KMS-11 (cell line): Measurements from ENCODE around the gene SCP2.
A peak's percentile ranks its signal among the peaks of the same experiment; 100 is the strongest.
"Not testable (repeated sequence)": the region's sequence is repeated elsewhere in the genome, so short reads cannot be mapped to it uniquely, and the experiment has no call there.

Experiments
- H2AFZ ChIP-seq: fragments of 200-600 bp; sonication (generic); 2 replicates; pipeline ENCODE4 v1.6.1; 2016; ENCODE audit warnings: antibody characterized with exemption, mixed run types, low read depth
- H3K27ac ChIP-seq: fragments of 200-600 bp; sonication (generic); 2 replicates; pipeline ENCODE4 v1.6.1; 2016; ENCODE audit warnings: mild to moderate bottlenecking, mixed run types
- H3K27me3 ChIP-seq: fragments of 200-600 bp; sonication (generic); 2 replicates; pipeline ENCODE4 v1.6.1; 2017; ENCODE audit warnings: mild to moderate bottlenecking, low read depth, mixed run types, moderate library complexity; ENCODE audit not compliant: insufficient read depth
- H3K36me3 ChIP-seq: fragments of 200-600 bp; sonication (generic); 2 replicates; pipeline ENCODE4 v1.6.1; 2017; ENCODE audit warnings: mild to moderate bottlenecking, mixed run types; ENCODE audit not compliant: insufficient read depth
- H3K4me1 ChIP-seq: fragments of 200-600 bp; sonication (generic); 2 replicates; pipeline ENCODE4 v1.6.1; 2016; ENCODE audit warnings: mild to moderate bottlenecking, low read depth, mixed run types; ENCODE audit not compliant: poor library complexity, severe bottlenecking
- H3K4me2 ChIP-seq: fragments of 200-600 bp; sonication (generic); 2 replicates; pipeline ENCODE4 v1.7.0; 2016; ENCODE audit warnings: mild to moderate bottlenecking, mixed run types
- H3K4me3 ChIP-seq: fragments of 200-600 bp; sonication (generic); IDR thresholded peaks from 2 replicates; pipeline ENCODE4 v1.6.1; 2017; ENCODE audit warnings: low read depth, low read length, mixed read lengths; ENCODE audit not compliant: insufficient read depth
- H3K79me2 ChIP-seq: fragments of 200-600 bp; sonication (generic); 2 replicates; pipeline ENCODE4 v1.6.1; 2016; ENCODE audit warnings: low read depth, mixed run types; ENCODE audit not compliant: insufficient read depth
- H3K9ac ChIP-seq: fragments of 200-600 bp; sonication (generic); 2 replicates; pipeline ENCODE4 v1.6.1; 2016; ENCODE audit warnings: mild to moderate bottlenecking, mixed run types
- H4K20me1 ChIP-seq: fragments of 200-600 bp; sonication (generic); 2 replicates; pipeline ENCODE4 v1.6.1; 2016; ENCODE audit warnings: mild to moderate bottlenecking, mixed run types; ENCODE audit not compliant: insufficient read depth
- CTCF ChIP-seq: fragments of 200-600 bp; sonication (generic); conservative IDR thresholded peaks from 2 replicates; pipeline ENCODE4 v1.6.1; 2017; ENCODE audit warnings: low read depth, mild to moderate bottlenecking, antibody characterized with exemption, low read length, moderate library complexity, mixed read lengths

Gene SCP2

GRCh38 chr1:52947490-52947889 is 20.4 kb downstream of the SCP2 start:
- H3K4me1 ChIP-seq: no peaks in the 10 kb centered on the region
- no peak overlapping the region for H3K4me2 ChIP-seq
- no peaks in the 10 kb centered on the region for H4K20me1 ChIP-seq
- H3K36me3 ChIP-seq: no peaks in the 10 kb centered on the region
- no peak overlapping the region for H3K4me3 ChIP-seq
- no peak overlapping the region for H3K27ac ChIP-seq
- no peak for TF ChIP-seq CTCF
- H2AFZ ChIP-seq: no peak overlapping the region
- H3K9ac ChIP-seq: no peak overlapping the region
- H3K27me3 ChIP-seq: no peaks in the 10 kb centered on the region
- H3K79me2 ChIP-seq: no peaks in the 10 kb centered on the region

GRCh38 chr1:52949602-52950001 is 22.5 kb downstream of the SCP2 start:
- H4K20me1 ChIP-seq, H3K36me3 ChIP-seq, H3K27me3 ChIP-seq: not testable (repeated sequence)

GRCh38 chr1:52952112-52952511 is 25.0 kb downstream of the SCP2 start:
- TF ChIP-seq CTCF: no peak
- Histone ChIP-seq H3K27me3 (no peaks in the 10 kb centered on the region), H3K27ac (no peak overlapping the region), H3K79me2 (no peaks in the 10 kb centered on the region), H3K4me2 (no peak overlapping the region), H3K36me3 (no peaks in the 10 kb centered on the region), H3K4me3 (no peak overlapping the region), H2AFZ (no peak overlapping the region), H3K4me1 (peaks cover 27% of the 10 kb centered on the region), H4K20me1 (no peaks in the 10 kb centered on the region), H3K9ac (no peak overlapping the region)

More at GRCh38 chr1:52949602-52950001, 22.5 kb downstream of the SCP2 start:
- not testable (repeated sequence) for H3K79me2 ChIP-seq, H3K27ac ChIP-seq, H3K4me1 ChIP-seq, H3K9ac ChIP-seq, H3K4me3 ChIP-seq, H2AFZ ChIP-seq, H3K4me2 ChIP-seq

- Histone ChIP-seq H3K4me2 (peak overlapping the region; percentile 16; the same call in 1 of the 2 replicates), H3K4me1 (peaks cover 27% of the 10 kb centered on the region), H2AFZ (no peak overlapping the region), H3K9ac (no peak overlapping the region), H3K36me3 (no peaks in the 10 kb centered on the region), H3K27me3 (no peaks in the 10 kb centered on the region), H3K79me2 (no peaks in the 10 kb centered on the region), H3K4me3 (no peak overlapping the region), H4K20me1 (no peaks in the 10 kb centered on the region), H3K27ac (no peak overlapping the region)
- TF ChIP-seq CTCF: no peak
Measured at GRCh38 chr1:52955129-52955970, 28.3 kb downstream of the SCP2 start.

- no peaks in the 10 kb centered on the region for H3K79me2 ChIP-seq
- no peaks in the 10 kb centered on the region for H3K27me3 ChIP-seq
- no peak for TF ChIP-seq CTCF
- H3K9ac ChIP-seq: no peak overlapping the region
- no peaks in the 10 kb centered on the region for H3K4me1 ChIP-seq
- H3K36me3 ChIP-seq: no peaks in the 10 kb centered on the region
- no peak overlapping the region for H2AFZ ChIP-seq
- H4K20me1 ChIP-seq: no peaks in the 10 kb centered on the region
- no peak overlapping the region for H3K4me3 ChIP-seq
- no peak overlapping the region for H3K27ac ChIP-seq
- H3K4me2 ChIP-seq: no peak overlapping the region
Measured at GRCh38 chr1:52963101-52963500, 36.0 kb downstream of the SCP2 start.
